ENCODE data around the gene MDN1. TPM values are rescaled to one million over a fixed set of nuclear protein-coding genes. Genes with fewer than 3 reads are reported as not detected.

MDN1 gene
- total and polyA plus RNA-seq, 2 of the 13 experiments (the other 11 are each of a cell fraction or from before 2014, with no cell fraction given) = 18.8 to 52.9 TPM

DNA sequence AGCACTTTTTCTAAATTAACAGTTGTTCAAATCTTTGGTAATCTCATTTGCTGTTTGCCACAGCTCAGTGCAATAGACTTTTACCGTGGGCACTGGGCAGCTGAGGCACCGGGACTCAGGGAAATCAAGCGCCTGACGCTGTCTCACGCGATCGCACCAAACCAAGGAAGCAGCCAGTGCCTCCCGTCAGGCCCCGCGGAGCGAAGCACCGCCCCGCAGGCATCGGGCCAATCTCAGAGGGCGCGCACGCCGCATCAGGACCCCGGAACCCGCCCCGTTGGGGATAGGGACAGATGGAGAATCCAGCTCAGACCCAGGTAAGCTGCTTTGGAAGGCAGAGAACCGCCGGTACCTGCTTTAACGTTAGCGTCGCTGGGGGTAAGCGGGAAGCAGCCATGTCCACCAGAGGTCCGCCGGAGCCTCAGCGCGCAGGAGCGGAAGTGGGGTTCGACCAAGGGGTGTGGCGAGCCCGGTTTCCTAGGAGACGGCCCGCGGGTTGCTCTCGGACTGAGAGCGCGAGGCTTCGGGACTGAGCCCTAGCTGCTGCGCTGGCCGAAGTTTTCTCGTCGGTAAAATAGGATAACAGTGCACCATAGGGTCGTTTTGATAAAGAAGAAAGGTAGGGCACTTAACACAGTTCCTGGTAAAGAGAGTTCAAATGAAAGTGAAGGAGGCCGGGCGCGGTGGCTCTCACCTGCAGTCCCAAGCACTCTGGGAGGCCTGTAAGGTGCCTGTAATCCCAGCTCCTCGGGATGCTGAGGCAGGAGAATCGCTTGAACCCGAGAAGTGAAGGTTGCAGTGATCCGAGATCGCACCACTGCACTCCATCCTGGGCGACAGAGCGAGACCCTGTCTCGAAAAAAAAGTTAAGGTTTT is 181.0 kb downstream of the MDN1 start, which contains the start of gene LYRM2 (continued):
- TF ChIP-seq, protein P1, sequence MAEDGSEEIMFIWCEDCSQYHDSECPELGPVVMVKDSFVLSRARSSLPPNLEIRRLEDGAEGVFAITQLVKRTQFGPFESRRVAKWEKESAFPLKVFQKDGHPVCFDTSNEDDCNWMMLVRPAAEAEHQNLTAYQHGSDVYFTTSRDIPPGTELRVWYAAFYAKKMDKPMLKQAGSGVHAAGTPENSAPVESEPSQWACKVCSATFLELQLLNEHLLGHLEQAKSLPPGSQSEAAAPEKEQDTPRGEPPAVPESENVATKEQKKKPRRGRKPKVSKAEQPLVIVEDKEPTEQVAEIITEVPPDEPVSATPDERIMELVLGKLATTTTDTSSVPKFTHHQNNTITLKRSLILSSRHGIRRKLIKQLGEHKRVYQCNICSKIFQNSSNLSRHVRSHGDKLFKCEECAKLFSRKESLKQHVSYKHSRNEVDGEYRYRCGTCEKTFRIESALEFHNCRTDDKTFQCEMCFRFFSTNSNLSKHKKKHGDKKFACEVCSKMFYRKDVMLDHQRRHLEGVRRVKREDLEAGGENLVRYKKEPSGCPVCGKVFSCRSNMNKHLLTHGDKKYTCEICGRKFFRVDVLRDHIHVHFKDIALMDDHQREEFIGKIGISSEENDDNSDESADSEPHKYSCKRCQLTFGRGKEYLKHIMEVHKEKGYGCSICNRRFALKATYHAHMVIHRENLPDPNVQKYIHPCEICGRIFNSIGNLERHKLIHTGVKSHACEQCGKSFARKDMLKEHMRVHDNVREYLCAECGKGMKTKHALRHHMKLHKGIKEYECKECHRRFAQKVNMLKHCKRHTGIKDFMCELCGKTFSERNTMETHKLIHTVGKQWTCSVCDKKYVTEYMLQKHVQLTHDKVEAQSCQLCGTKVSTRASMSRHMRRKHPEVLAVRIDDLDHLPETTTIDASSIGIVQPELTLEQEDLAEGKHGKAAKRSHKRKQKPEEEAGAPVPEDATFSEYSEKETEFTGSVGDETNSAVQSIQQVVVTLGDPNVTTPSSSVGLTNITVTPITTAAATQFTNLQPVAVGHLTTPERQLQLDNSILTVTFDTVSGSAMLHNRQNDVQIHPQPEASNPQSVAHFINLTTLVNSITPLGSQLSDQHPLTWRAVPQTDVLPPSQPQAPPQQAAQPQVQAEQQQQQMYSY (CRISPR knock-in tag; IDR thresholded peaks at IDR 0.05) = 0 out of 2 replicates have a peak, but pooled peaks have one; percentile 23
- no peak for TF ChIP-seq GTF2F1 (IDR thresholded peaks at IDR 0.05; ENCODE audit: low read length)
- TF ChIP-seq, protein P2, sequence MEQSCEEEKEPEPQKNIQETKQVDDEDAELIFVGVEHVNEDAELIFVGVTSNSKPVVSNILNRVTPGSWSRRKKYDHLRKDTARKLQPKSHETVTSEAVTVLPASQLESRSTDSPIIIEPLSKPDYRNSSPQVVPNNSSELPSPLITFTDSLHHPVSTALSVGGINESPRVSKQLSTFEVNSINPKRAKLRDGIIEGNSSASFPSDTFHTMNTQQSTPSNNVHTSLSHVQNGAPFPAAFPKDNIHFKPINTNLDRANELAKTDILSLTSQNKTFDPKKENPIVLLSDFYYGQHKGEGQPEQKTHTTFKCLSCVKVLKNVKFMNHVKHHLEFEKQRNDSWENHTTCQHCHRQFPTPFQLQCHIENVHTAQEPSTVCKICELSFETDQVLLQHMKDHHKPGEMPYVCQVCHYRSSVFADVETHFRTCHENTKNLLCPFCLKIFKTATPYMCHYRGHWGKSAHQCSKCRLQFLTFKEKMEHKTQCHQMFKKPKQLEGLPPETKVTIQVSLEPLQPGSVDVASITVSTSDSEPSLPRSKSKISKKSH (CRISPR knock-in tag; IDR thresholded peaks at IDR 0.05; ENCODE audit: borderline replicate concordance) = peak; percentile 57; the same call in 1 of the 2 replicates
- 0 out of 2 replicates have a peak, but pooled peaks have one; percentile 62 for TF ChIP-seq NAIF1 (CRISPR knock-in tag; IDR thresholded peaks at IDR 0.05; ENCODE audit: borderline replicate concordance)
- TF ChIP-seq TMF1 (CRISPR knock-in tag; IDR thresholded peaks at IDR 0.05; ENCODE audit: low read depth) = no peak
- TF ChIP-seq ZNF619 (CRISPR knock-in tag; IDR thresholded peaks at IDR 0.05) = no peak
- peak; percentile 70; the same call in 1 of the 2 replicates for TF ChIP-seq ZZZ3 (CRISPR knock-in tag; IDR thresholded peaks at IDR 0.05; ENCODE audit: borderline replicate concordance)
- no peak for TF ChIP-seq ZNF282 (IDR thresholded peaks at IDR 0.05; ENCODE audit: partially characterized antibody)
- TF ChIP-seq ZSCAN31 (CRISPR knock-in tag; IDR thresholded peaks at IDR 0.05; ENCODE audit: low read depth) = peak; percentile 57; the same call in 1 of the 2 replicates
- no peak for TF ChIP-seq ZNF382 (CRISPR knock-in tag; IDR thresholded peaks at IDR 0.05; ENCODE audit: borderline replicate concordance)
- TF ChIP-seq, protein P3, sequence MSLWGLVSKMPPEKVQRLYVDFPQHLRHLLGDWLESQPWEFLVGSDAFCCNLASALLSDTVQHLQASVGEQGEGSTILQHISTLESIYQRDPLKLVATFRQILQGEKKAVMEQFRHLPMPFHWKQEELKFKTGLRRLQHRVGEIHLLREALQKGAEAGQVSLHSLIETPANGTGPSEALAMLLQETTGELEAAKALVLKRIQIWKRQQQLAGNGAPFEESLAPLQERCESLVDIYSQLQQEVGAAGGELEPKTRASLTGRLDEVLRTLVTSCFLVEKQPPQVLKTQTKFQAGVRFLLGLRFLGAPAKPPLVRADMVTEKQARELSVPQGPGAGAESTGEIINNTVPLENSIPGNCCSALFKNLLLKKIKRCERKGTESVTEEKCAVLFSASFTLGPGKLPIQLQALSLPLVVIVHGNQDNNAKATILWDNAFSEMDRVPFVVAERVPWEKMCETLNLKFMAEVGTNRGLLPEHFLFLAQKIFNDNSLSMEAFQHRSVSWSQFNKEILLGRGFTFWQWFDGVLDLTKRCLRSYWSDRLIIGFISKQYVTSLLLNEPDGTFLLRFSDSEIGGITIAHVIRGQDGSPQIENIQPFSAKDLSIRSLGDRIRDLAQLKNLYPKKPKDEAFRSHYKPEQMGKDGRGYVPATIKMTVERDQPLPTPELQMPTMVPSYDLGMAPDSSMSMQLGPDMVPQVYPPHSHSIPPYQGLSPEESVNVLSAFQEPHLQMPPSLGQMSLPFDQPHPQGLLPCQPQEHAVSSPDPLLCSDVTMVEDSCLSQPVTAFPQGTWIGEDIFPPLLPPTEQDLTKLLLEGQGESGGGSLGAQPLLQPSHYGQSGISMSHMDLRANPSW (CRISPR knock-in tag; IDR thresholded peaks at IDR 0.05; ENCODE audit: borderline replicate concordance) = no peak
- TF ChIP-seq ZNF7 (CRISPR knock-in tag; IDR thresholded peaks at IDR 0.05) = no peak
- no peak for TF ChIP-seq SOX13 (IDR thresholded peaks at IDR 0.05)
- 0 out of 4 replicates have a peak, but pooled peaks of 1 of the 2 experiments have one; percentile 42 for TF ChIP-seq SOX13 (CRISPR knock-in tag; conservative IDR thresholded peaks at IDR 0.05 in 1 of 2, IDR thresholded peaks at IDR 0.05 in 1 of 2)
- TF ChIP-seq ZNF615 (CRISPR knock-in tag; IDR thresholded peaks at IDR 0.05; ENCODE audit: borderline replicate concordance) = no peak
- peak; percentile 93 for TF ChIP-seq ZNF777 (CRISPR knock-in tag; IDR thresholded peaks at IDR 0.05)
- no peak; the same call in 1 of the 2 replicates for TF ChIP-seq ZNF333 (CRISPR knock-in tag; IDR thresholded peaks at IDR 0.05; ENCODE audit: borderline replicate concordance)
- TF ChIP-seq, protein P4, sequence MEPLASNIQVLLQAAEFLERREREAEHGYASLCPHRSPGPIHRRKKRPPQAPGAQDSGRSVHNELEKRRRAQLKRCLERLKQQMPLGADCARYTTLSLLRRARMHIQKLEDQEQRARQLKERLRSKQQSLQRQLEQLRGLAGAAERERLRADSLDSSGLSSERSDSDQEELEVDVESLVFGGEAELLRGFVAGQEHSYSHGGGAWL (CRISPR knock-in tag; IDR thresholded peaks at IDR 0.05) = no peak; the same call in 1 of the 2 replicates
- no peak for TF ChIP-seq DNMT1 (CRISPR knock-in tag; IDR thresholded peaks at IDR 0.05)
- no peak for TF ChIP-seq EHMT2 (IDR thresholded peaks at IDR 0.05; ENCODE audit: borderline replicate concordance, low read depth, low read length)

All from HepG2 (cell line).